Stomach (tissue), 9 donors: ENCODE results near the gene C10orf71. TPM values are rescaled to one million over a fixed set of nuclear protein-coding genes. Genes with fewer than 3 reads are reported as not detected.

Experiments used
- DNase-seq, 2 donors: peaks; one replicate each; pipeline versions ENCODE4 v3.0.0 to v3.0.0-alpha.2; 2013 to 2019
- H3K27ac ChIP-seq, 5 donors: fragments of 200-600 bp in 4 of 5; sonication (generic) in 4 of 5; one replicate each; pipeline ENCODE4 v1.5.1; 2013 to 2019; ENCODE audit warnings: mild to moderate bottlenecking in 1 of 5, moderate library complexity in 1 of 5
- H3K27me3 ChIP-seq, 3 donors: fragments of 200-600 bp; sonication (generic); one replicate each; pipeline ENCODE4 v1.5.1; 2017 to 2019; ENCODE audit warnings: mixed run types in 1 of 3
- H3K36me3 ChIP-seq, 4 donors: fragments of 200-600 bp; sonication (generic); 1 replicate in 3 of 4; 2 replicates in 1 of 4; pipeline ENCODE4 v1.5.1; 2016 to 2019
- H3K4me1 ChIP-seq, 4 donors: fragments of 200-600 bp; sonication (generic); one replicate each; pipeline ENCODE4 v1.5.1; 2016 to 2019
- H3K4me3 ChIP-seq, 4 donors: fragments of 200-600 bp; sonication (generic) in 3 of 4; one replicate each; pipeline ENCODE4 v1.5.1; 2016 to 2019; ENCODE audit warnings: mild to moderate bottlenecking in 1 of 4
- H3K9me3 ChIP-seq, 4 donors: fragments of 200-600 bp; sonication (generic); one replicate each; pipeline ENCODE4 v1.5.1; 2016 to 2019
- CTCF ChIP-seq, 7 experiments: fragments of 450-650 bp in 4 of 7; fragments of 200-600 bp in 3 of 7; sonication (generic) in 3 of 7; IDR thresholded peaks; one replicate each; pipeline ENCODE4 v1.5.1; 2016 to 2019; ENCODE audit warnings: antibody characterized with exemption in 7 of 7, control low read depth in 2 of 7, mild to moderate bottlenecking in 1 of 7
- EP300 ChIP-seq: sonication (generic); formaldehyde crosslinking; IDR thresholded peaks from one replicate; pipeline ENCODE4 v1.6.1; 2017; ENCODE audit warnings: antibody characterized with exemption
- POLR2A ChIP-seq, 4 donors: fragments of 450-650 bp; IDR thresholded peaks; one replicate each; pipeline ENCODE4 v1.6.1; 2016; ENCODE audit warnings: antibody characterized with exemption in 4 of 4, control low read depth in 2 of 4, mild to moderate bottlenecking in 1 of 4, moderate library complexity in 1 of 4
- POLR2AphosphoS5 ChIP-seq, 3 donors: sonication (generic); formaldehyde crosslinking; IDR thresholded peaks; one replicate each; pipeline ENCODE4 v1.6.1; 2016; ENCODE audit warnings: antibody characterized with exemption in 3 of 3
- WGBS, 5 donors: extraction: QIAGEN DNeasy Blood & Tissue Kit in 3 of 5; methylation state at CpG; one replicate each; pipeline versions ENCODE4 v1.1.5 to v1.1.7; 2013 to 2018; 5-methylcytosine and 5-hydroxymethylcytosine counted together
- intact Hi-C: fragments of 100-400 bp; cut with DNase I; formaldehyde crosslinking; loops from one replicate; pipeline ENCODE4 v1.15.1; 2023; ENCODE audit warnings: low total_unique reads
- polyA plus RNA-seq, 3 donors: library from polyadenylated mRNA; stranded (reverse); fragments of 200-250 nt; gene quantifications; one replicate each; pipeline ENCODE4 v1.2.3, GENCODE V29; 2013
- total RNA-seq, 5 donors: library from RNA; depleted of rRNA; stranded (reverse); fragments of >200 nt; gene quantifications; one replicate each; pipeline versions ENCODE4 v1.1.0 to v1.2.3, GENCODE V29; 2014 to 2016
- donor health status: healthy with polysubstance abuse.
- donor health status: Bipolar disorder and iron deficiency.
- donor health status: healthy.

C10orf71 gene
- total and polyA plus RNA-seq, 8 donors = 0.18 TPM; not detected in 7

DNA sequence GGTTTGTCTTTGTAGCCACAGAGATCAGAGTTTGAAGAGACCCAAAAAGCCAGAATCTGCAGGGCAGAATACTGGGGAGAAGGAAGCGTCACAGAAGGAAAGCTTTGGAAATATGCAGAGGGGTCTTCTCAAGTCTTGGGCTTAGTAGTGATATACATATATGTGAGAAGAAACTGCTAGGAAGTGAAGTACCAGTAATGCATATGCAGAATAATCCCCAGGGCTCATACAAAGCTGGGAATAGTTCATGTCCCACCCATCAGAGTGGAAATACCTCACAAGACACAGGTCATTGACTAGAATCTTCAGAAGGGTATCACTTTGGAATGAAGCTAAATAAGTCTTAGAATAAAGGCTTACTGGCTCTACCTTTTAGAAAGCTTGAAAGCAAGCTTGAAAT lies 39.6 kb downstream of the C10orf71 start:
- Histone ChIP-seq H3K9me3 (no peaks in the 10 kb centered on the region), H3K27ac (no peak overlapping the region), H3K36me3 (no peaks in the 10 kb centered on the region), H3K4me3 (no peak overlapping the region), H3K27me3 (no peaks in the 10 kb centered on the region), H3K4me1 (no peaks in the 10 kb centered on the region)
- DNase-seq = no peak
- 69 to 91% (median 79%) methylated on average over 1 of the region's 1 CpG for WGBS, 5 donors
- intact Hi-C loops = no loop called here
- no peak for TF ChIP-seq POLR2AphosphoS5 (IDR thresholded peaks at IDR 0.05)
- no peak for TF ChIP-seq CTCF (IDR thresholded peaks at IDR 0.05)
- TF ChIP-seq POLR2A (IDR thresholded peaks at IDR 0.05) = no peak
- TF ChIP-seq EP300 = no peak

DNA sequence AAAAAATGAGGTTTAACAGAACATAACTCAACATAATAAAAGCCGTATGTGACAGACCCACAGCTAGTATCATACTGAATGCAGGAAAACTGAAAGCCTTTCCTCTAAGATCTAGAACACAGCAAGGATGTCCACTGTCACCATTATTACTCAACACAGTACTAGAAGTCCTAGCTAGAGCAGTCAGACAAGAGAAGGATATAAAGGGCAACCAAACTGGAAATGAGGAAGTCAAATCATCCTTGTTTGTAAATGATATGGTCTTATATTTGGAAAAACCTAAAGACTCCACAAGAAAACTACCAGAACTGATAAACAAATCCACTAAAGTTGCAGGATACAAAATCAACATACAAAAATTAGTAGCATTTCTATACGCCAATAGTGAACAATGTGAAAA lies 45.9 kb downstream of the C10orf71 start:
- TF ChIP-seq EP300 (no peak), CTCF (IDR thresholded peaks at IDR 0.05) (no peak), POLR2A (IDR thresholded peaks at IDR 0.05) (no peak), POLR2AphosphoS5 (IDR thresholded peaks at IDR 0.05) (no peak)
- Histone ChIP-seq H3K36me3 (no peaks in the 10 kb centered on the region), H3K4me3 (no peak overlapping the region), H3K27me3 (no peaks in the 10 kb centered on the region), H3K4me1 (no peaks in the 10 kb centered on the region), H3K27ac (no peak overlapping the region), H3K9me3 (peaks cover 0 to 9% (median 5%) of the 10 kb centered on the region in 4 donors)
- DNase-seq = no peak
- 67 to 97% (median 71%) methylated on average over 2 of the region's 2 CpGs for WGBS, 5 donors
- intact Hi-C loops = no loop called here

DNA sequence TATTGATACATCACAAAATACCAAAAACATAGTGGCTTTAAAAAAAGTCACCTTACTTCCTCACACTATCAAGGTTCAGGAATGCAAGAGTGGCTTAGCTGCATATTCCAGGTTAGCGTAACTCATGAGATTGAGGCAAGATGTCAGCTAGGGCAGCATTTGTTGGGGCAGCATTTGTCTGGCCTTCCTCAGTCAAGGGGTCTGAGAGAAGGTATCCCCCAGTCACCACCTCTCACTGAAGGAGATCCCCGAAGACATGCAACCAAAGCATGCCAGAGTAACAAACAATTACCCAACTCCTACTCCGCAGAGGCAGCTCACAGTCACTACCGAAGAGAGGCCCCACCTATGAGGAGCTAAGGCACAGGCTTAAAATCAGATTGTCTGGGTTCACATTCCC lies 48.4 kb downstream of the C10orf71 start:
- no peak overlapping the region for H3K27ac ChIP-seq
- no peaks in the 10 kb centered on the region for H3K27me3 ChIP-seq
- 87 to 94% (median 90%) methylated on average over 4 of the region's 4 CpGs for WGBS, 5 donors
- no peaks in the 10 kb centered on the region for H3K4me1 ChIP-seq
- TF ChIP-seq CTCF (IDR thresholded peaks at IDR 0.05) (no peak), POLR2AphosphoS5 (IDR thresholded peaks at IDR 0.05) (no peak), POLR2A (IDR thresholded peaks at IDR 0.05) (no peak)
- peaks cover 3 to 24% (median 17%) of the 10 kb centered on the region in 4 donors for H3K9me3 ChIP-seq
- intact Hi-C loops = no loop called here
- DNase-seq = no peak
- H3K4me3 ChIP-seq = no peak overlapping the region
- H3K36me3 ChIP-seq = no peaks in the 10 kb centered on the region

DNA sequence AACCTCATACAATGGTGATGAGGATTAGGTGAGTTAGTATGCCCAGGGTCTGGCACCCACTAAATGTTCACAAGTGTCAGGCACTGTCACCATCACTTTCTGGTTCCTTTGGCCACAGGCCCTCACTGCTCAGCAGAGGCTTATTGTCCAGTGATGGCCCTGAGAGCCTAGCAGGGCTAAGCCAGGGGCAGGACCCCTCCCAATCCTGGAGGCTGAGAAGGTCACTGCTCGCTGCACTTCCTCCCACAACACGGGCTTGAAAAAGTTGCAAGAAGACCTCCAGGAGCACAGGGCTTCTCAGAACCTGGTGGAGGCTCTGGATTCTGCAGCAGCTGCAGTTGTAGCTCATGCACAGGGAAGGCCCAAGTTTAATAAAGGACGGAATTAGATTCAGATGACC lies 48.9 kb downstream of the C10orf71 start:
- Histone ChIP-seq H3K36me3 (no peaks in the 10 kb centered on the region), H3K27me3 (no peaks in the 10 kb centered on the region), H3K9me3 (peaks cover 3 to 24% (median 17%) of the 10 kb centered on the region in 4 donors), H3K4me3 (no peak overlapping the region), H3K27ac (no peak overlapping the region), H3K4me1 (no peaks in the 10 kb centered on the region)
- 66 to 83% (median 70%) methylated on average over 3 of the region's 3 CpGs for WGBS, 5 donors
- no peak for DNase-seq
- intact Hi-C loops = no loop called here
- TF ChIP-seq EP300 (no peak), POLR2A (IDR thresholded peaks at IDR 0.05) (no peak), POLR2AphosphoS5 (IDR thresholded peaks at IDR 0.05) (no peak), CTCF (IDR thresholded peaks at IDR 0.05) (no peak)
